ENCODE data around the gene ENAM. TPM values are rescaled to one million over a fixed set of nuclear protein-coding genes. Genes with fewer than 3 reads are reported as not detected.

Gene ENAM
- total and polyA plus RNA-seq, 9 of the 15 experiments (the other 6 are each of a cell fraction or from before 2014, with no cell fraction given): 0.04 to 0.09 (median 0.04) TPM; not detected in 6

DNA sequence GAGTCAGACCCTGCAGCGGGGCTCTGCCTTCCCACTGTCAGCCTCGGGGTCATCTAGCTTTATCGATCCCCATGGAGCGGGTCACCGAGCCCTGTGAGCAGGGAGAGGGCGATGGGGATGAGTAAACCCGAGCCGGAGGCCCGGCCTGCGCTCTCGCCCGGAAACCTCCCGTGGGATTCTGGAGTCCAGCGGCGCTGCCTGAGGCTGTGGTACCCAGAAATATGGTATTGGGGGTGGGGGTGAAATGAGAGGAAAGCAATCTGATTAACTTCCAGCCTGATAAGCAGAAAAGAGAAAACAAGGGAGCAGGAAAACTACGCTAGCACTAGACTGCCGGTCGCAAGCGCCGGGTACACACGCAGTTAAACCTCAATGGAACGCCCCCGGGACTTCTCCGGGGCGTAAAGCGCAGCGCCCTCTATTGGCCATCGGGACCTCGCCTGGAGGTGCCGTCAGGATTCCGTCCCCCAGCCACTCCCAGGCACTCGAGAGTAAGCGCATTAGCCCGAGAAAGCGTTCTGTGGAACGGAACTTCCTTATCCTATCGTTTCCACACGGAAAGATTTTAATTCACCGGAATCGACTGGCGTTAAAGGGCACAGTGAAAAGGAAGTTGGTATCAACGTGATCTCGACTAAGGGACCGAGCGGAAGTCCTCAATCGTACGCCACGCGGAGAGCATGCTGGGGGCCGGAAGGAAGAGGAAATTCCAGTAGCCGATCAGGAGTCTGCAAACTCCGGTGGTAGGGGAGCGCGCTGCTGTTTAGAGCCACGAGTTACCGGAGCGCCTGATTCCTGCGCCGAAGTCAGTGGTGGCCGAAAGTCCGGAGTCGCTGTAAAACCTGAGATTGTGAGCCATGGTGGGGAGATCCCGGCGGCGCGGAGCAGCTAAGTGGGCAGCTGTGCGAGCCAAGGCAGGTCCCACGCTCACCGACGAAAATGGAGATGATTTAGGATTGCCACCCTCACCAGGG, 59.6 kb downstream of the ENAM start, which contains the start of gene UTP3 (continued):
- TF ChIP-seq HDAC2 (IDR thresholded peaks at IDR 0.05): peak; percentile 90; the same call in 1 of the 2 replicates
- TF ChIP-seq RBBP5 (IDR thresholded peaks at IDR 0.05; ENCODE audit: borderline replicate concordance, insufficient read depth, low read length, poor library complexity, severe bottlenecking): peak; percentile 82
- peak; percentile 71; the same call in 1 of the 2 replicates for TF ChIP-seq FOXM1 (IDR thresholded peaks at IDR 0.05; ENCODE audit: low read depth)
- no peak for TF ChIP-seq FOXM1 (CRISPR knock-in tag; IDR thresholded peaks at IDR 0.05; ENCODE audit: low read depth)
- TF ChIP-seq, protein P1, sequence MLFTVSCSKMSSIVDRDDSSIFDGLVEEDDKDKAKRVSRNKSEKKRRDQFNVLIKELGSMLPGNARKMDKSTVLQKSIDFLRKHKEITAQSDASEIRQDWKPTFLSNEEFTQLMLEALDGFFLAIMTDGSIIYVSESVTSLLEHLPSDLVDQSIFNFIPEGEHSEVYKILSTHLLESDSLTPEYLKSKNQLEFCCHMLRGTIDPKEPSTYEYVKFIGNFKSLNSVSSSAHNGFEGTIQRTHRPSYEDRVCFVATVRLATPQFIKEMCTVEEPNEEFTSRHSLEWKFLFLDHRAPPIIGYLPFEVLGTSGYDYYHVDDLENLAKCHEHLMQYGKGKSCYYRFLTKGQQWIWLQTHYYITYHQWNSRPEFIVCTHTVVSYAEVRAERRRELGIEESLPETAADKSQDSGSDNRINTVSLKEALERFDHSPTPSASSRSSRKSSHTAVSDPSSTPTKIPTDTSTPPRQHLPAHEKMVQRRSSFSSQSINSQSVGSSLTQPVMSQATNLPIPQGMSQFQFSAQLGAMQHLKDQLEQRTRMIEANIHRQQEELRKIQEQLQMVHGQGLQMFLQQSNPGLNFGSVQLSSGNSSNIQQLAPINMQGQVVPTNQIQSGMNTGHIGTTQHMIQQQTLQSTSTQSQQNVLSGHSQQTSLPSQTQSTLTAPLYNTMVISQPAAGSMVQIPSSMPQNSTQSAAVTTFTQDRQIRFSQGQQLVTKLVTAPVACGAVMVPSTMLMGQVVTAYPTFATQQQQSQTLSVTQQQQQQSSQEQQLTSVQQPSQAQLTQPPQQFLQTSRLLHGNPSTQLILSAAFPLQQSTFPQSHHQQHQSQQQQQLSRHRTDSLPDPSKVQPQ (CRISPR knock-in tag; IDR thresholded peaks at IDR 0.05; ENCODE audit: borderline replicate concordance): no peak
- TF ChIP-seq ZNF717 (CRISPR knock-in tag; IDR thresholded peaks at IDR 0.05): no peak
- TF ChIP-seq, protein P2, sequence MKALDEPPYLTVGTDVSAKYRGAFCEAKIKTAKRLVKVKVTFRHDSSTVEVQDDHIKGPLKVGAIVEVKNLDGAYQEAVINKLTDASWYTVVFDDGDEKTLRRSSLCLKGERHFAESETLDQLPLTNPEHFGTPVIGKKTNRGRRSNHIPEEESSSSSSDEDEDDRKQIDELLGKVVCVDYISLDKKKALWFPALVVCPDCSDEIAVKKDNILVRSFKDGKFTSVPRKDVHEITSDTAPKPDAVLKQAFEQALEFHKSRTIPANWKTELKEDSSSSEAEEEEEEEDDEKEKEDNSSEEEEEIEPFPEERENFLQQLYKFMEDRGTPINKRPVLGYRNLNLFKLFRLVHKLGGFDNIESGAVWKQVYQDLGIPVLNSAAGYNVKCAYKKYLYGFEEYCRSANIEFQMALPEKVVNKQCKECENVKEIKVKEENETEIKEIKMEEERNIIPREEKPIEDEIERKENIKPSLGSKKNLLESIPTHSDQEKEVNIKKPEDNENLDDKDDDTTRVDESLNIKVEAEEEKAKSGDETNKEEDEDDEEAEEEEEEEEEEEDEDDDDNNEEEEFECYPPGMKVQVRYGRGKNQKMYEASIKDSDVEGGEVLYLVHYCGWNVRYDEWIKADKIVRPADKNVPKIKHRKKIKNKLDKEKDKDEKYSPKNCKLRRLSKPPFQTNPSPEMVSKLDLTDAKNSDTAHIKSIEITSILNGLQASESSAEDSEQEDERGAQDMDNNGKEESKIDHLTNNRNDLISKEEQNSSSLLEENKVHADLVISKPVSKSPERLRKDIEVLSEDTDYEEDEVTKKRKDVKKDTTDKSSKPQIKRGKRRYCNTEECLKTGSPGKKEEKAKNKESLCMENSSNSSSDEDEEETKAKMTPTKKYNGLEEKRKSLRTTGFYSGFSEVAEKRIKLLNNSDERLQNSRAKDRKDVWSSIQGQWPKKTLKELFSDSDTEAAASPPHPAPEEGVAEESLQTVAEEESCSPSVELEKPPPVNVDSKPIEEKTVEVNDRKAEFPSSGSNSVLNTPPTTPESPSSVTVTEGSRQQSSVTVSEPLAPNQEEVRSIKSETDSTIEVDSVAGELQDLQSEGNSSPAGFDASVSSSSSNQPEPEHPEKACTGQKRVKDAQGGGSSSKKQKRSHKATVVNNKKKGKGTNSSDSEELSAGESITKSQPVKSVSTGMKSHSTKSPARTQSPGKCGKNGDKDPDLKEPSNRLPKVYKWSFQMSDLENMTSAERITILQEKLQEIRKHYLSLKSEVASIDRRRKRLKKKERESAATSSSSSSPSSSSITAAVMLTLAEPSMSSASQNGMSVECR (CRISPR knock-in tag; IDR thresholded peaks at IDR 0.05): peak; percentile 86
- TF ChIP-seq, protein P3, sequence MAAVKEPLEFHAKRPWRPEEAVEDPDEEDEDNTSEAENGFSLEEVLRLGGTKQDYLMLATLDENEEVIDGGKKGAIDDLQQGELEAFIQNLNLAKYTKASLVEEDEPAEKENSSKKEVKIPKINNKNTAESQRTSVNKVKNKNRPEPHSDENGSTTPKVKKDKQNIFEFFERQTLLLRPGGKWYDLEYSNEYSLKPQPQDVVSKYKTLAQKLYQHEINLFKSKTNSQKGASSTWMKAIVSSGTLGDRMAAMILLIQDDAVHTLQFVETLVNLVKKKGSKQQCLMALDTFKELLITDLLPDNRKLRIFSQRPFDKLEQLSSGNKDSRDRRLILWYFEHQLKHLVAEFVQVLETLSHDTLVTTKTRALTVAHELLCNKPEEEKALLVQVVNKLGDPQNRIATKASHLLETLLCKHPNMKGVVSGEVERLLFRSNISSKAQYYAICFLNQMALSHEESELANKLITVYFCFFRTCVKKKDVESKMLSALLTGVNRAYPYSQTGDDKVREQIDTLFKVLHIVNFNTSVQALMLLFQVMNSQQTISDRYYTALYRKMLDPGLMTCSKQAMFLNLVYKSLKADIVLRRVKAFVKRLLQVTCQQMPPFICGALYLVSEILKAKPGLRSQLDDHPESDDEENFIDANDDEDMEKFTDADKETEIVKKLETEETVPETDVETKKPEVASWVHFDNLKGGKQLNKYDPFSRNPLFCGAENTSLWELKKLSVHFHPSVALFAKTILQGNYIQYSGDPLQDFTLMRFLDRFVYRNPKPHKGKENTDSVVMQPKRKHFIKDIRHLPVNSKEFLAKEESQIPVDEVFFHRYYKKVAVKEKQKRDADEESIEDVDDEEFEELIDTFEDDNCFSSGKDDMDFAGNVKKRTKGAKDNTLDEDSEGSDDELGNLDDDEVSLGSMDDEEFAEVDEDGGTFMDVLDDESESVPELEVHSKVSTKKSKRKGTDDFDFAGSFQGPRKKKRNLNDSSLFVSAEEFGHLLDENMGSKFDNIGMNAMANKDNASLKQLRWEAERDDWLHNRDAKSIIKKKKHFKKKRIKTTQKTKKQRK (IDR thresholded peaks at IDR 0.05; ENCODE audit: borderline replicate concordance, low read depth, low read length): no peak
- peak; percentile 69; the same call in 1 of the 2 replicates for TF ChIP-seq MYNN (IDR thresholded peaks at IDR 0.05)
- no peak for TF ChIP-seq MYNN (CRISPR knock-in tag; IDR thresholded peaks at IDR 0.05)
- no peak for TF ChIP-seq ZNF124 (CRISPR knock-in tag; IDR thresholded peaks at IDR 0.05)
- TF ChIP-seq ZNF696 (CRISPR knock-in tag; conservative IDR thresholded peaks at IDR 0.05): no peak
- TF ChIP-seq ASH1L (IDR thresholded peaks at IDR 0.05; ENCODE audit: borderline replicate concordance, low read depth, partially characterized antibody): peak; percentile 55
- TF ChIP-seq ZNF507 (tag; conservative IDR thresholded peaks at IDR 0.05): no peak
- TF ChIP-seq SRSF1 (IDR thresholded peaks at IDR 0.05; ENCODE audit: low read depth, low read length): no peak
- TF ChIP-seq ZBTB17 (CRISPR knock-in tag; IDR thresholded peaks at IDR 0.05): no peak
- no peak for TF ChIP-seq HNRNPH1 (optimal IDR thresholded peaks at IDR 0.05; ENCODE audit: low read depth, low read length)

Measured in K562 (cell line).